GM21717 (cell line): ENCODE measurements around the gene COMMD7.
A peak's percentile ranks its signal among the peaks of the same experiment; 100 is the strongest.

Source experiments
- ATAC-seq: cut with Tn5 transposase; IDR thresholded peaks from one replicate; pipeline ENCODE4 v1.9.1; 2021; ENCODE audit warnings: mild to moderate bottlenecking, moderate library complexity; ENCODE audit not compliant: unreplicated experiment

COMMD7 gene

DNA sequence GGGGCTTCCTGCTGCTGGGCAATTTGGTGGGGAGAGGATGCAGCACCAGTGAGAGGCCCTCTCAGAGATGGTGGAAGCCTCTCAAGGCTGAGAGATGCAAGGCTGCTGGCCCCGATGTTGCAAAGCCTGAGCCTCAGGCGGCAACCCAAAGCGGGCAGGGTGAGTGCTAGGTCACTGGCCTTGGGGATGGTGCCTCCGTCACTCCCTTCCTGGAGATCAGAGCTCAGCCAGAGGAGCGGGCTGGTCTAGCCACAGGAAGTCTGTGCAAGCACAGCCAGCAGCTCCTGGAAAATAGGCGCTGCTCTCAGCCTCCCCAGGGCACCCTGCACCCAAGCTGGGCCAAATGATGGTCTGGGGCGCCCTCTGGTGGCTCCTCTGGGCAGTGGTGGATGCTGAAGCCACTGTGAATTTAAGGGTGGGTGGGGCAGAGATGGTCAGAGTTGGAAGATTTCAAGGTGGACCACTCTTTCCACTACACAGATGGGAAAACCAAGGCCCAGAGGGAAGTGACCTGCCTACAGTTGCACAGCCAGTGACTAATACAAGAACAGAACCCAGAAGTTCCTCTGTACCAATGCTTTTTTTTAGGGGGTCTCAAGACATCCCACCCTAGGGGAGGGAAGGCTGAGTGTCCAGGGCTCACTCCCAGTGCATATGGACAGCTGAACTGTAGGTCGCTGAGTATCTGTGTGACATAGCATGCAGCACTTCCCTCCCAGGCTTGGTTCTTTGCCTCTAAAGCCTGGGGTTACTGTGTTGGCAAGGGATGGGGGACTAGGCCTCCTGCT, 90.3 kb downstream of the COMMD7 start:
- ATAC-seq: peak; percentile 56
